Skeletal muscle satellite cell (primary cell): ENCODE measurements around the gene MEX3D.

ENCODE experiments used
- H3K27me3 ChIP-seq: 2 replicates; pipeline ENCODE4 v1.7.0; 2013; ENCODE audit warnings: low read length; ENCODE audit not compliant: control insufficient read depth, insufficient read depth
- H3K36me3 ChIP-seq: 2 replicates; pipeline ENCODE4 v1.7.0; 2013; ENCODE audit warnings: mild to moderate bottlenecking, control low read depth, low read length; ENCODE audit not compliant: insufficient read depth
- H3K4me1 ChIP-seq: 2 replicates; pipeline ENCODE4 v1.7.0; 2013; ENCODE audit warnings: low read length; ENCODE audit not compliant: control insufficient read depth, insufficient read depth
- H3K4me2 ChIP-seq: 2 replicates; pipeline ENCODE4 v1.7.0; 2013; ENCODE audit warnings: mild to moderate bottlenecking, low read length
- H3K4me3 ChIP-seq: 2 replicates; pipeline ENCODE4 v1.7.0; 2013; ENCODE audit warnings: low read length
- H3K9ac ChIP-seq: 2 replicates; pipeline ENCODE4 v1.7.0; 2013; ENCODE audit warnings: mild to moderate bottlenecking, low read depth, low read length, moderate library complexity
- H3K9me3 ChIP-seq: replicated peaks from 2 replicates; pipeline ENCODE4 v1.7.0; 2013; ENCODE audit warnings: mild to moderate bottlenecking, control low read depth, low read length

The MEX3D gene

GRCh38 chr19:1528596-1529429 lies 39.3 kb downstream of the MEX3D start:
- no peak overlapping the region for H3K9ac ChIP-seq
- H3K4me1 ChIP-seq = no peaks in the 10 kb centered on the region
- H3K4me3 ChIP-seq = no peak overlapping the region
- H3K9me3 ChIP-seq = no peaks in the 10 kb centered on the region
- H3K4me2 ChIP-seq = no peak overlapping the region
- H3K36me3 ChIP-seq = no peaks in the 10 kb centered on the region
- peaks cover 19% of the 10 kb centered on the region for H3K27me3 ChIP-seq

GRCh38 chr19:1527650-1528309 lies 40.3 kb downstream of the MEX3D start:
- Histone ChIP-seq H3K36me3 (no peaks in the 10 kb centered on the region), H3K9ac (no peak overlapping the region), H3K4me1 (no peaks in the 10 kb centered on the region), H3K4me3 (no peak overlapping the region), H3K9me3 (no peaks in the 10 kb centered on the region), H3K4me2 (no peak overlapping the region), H3K27me3 (peaks cover 27% of the 10 kb centered on the region)

- H3K4me3 ChIP-seq = no peak overlapping the region
- no peak overlapping the region for H3K9ac ChIP-seq
- no peaks in the 10 kb centered on the region for H3K9me3 ChIP-seq
- H3K4me2 ChIP-seq = no peak overlapping the region
- H3K36me3 ChIP-seq = no peaks in the 10 kb centered on the region
- no peaks in the 10 kb centered on the region for H3K4me1 ChIP-seq
- H3K27me3 ChIP-seq = peaks cover 31% of the 10 kb centered on the region
Measured at GRCh38 chr19:1526979-1527649, 41.0 kb downstream of the MEX3D start.

DNA sequence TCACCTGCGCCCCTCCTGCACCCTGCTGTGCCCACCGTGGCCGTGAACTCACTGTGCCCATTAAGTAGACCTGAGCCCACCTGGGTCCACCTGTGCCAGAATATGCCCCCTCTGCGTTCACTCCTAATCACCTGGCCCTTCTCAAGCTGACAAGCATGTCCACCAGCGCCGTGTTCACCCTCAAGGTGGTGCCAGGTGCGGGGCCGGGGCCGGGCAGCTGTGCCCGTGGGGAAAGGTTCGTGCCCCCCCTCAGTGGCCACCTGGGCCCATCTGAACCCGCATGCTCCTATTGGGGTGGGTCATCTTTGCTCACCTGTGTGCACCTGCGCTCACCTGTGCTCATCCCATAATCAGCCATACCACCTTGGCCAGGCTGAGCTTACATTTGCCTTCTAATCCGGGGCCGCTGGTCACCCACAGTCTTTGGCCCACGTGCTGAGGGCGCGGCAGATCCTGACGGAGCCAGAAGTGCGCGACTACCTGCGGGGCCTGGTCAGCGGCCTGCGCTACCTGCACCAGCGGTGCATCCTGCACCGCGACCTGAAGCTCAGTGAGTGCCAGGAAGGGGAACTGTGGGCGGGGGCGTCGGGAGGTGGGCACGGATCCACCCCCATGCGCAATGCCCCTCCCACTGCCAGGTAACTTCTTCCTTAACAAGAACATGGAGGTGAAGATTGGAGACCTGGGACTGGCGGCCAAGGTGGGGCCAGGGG lies 41.9 kb downstream of the MEX3D start:
- Histone ChIP-seq H3K4me3 (no peak overlapping the region), H3K36me3 (no peaks in the 10 kb centered on the region), H3K4me1 (no peaks in the 10 kb centered on the region), H3K9ac (no peak overlapping the region), H3K27me3 (peaks cover 34% of the 10 kb centered on the region), H3K9me3 (no peaks in the 10 kb centered on the region), H3K4me2 (no peak overlapping the region)

DNA sequence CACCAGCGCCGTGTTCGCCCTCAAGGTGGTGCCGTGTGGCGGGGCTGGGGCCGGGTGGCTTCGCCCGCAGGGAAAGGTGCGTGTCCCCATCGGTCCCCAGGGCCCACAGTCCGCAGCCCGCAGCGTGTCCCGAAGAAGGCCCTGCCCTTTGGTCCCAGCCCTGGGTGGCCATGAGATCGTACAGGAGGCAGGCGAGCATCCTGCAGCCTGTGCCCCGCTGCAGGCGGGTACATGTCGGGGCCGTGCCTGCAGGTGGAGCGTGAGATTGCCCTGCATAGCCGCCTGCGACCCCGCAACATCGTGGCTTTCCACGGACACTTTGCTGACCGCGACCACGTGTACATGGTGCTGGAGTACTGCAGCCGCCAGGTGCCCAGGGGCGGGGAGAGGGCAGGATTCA lies 42.8 kb downstream of the MEX3D start:
- no peak overlapping the region for H3K4me2 ChIP-seq
- no peaks in the 10 kb centered on the region for H3K36me3 ChIP-seq
- no peaks in the 10 kb centered on the region for H3K4me1 ChIP-seq
- no peaks in the 10 kb centered on the region for H3K9me3 ChIP-seq
- H3K27me3 ChIP-seq = peaks cover 34% of the 10 kb centered on the region
- no peak overlapping the region for H3K4me3 ChIP-seq
- no peak overlapping the region for H3K9ac ChIP-seq

DNA sequence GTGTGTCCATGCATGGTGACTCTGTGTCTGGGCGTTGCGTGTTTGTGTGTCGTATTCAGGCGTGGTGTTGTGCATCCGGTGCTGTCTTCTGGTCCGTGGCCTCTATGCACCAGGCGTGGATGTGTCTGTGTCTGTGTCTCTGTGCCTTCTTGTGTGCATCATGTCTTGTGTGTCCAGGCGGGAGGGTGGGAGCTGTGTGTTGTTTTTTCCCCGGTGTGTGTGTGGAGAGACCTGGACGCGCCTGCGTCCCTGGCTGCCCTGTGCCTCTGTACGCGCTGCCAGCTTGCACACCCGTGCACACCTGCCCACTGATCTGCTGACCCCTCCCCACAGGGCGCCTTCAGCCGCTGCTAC lies 43.2 kb downstream of the MEX3D start:
- no peaks in the 10 kb centered on the region for H3K36me3 ChIP-seq
- H3K9me3 ChIP-seq = no peaks in the 10 kb centered on the region
- H3K27me3 ChIP-seq = peaks cover 34% of the 10 kb centered on the region
- H3K9ac ChIP-seq = no peak overlapping the region
- H3K4me2 ChIP-seq = no peak overlapping the region
- no peak overlapping the region for H3K4me3 ChIP-seq
- H3K4me1 ChIP-seq = no peaks in the 10 kb centered on the region

DNA sequence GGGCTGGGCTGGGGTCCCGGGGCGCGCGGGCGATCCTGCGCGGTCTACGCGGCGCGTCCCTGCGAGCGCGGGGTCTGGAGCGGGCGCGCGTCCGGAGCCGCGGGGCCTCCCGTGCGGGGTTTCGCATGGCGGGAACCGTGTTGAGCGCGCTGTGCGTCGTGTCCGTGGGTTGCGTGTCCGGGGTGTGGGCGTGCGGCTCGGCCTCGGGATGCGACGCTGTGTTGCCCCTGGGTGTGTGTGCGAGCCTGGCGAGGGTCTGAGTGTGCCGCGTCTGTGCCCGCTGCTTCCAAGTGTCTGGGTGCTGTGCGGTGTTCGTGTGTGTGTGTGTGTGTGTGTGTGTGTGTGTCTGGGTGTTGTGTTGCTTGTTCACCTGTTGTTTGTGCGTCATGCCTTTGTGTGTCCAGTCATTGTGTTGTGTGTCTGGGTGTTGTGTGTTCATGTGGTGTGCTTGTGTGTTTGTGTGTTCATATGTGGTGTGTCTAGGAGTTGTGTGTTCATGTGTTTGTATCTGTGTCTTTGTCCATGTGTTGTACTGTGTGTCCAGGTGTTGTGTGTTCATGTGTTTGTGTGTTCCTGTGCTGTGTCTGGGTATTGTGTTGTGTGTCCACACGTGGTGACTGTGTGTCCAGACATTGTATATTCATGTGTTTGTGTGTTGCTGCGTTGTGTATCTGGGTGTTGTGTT lies 43.7 kb downstream of the MEX3D start:
- no peak overlapping the region for H3K9ac ChIP-seq
- H3K27me3 ChIP-seq = peaks cover 34% of the 10 kb centered on the region
- no peaks in the 10 kb centered on the region for H3K36me3 ChIP-seq
- H3K9me3 ChIP-seq = no peaks in the 10 kb centered on the region
- no peak overlapping the region for H3K4me3 ChIP-seq
- H3K4me1 ChIP-seq = no peaks in the 10 kb centered on the region
- H3K4me2 ChIP-seq = peak overlapping the region; percentile 25

DNA sequence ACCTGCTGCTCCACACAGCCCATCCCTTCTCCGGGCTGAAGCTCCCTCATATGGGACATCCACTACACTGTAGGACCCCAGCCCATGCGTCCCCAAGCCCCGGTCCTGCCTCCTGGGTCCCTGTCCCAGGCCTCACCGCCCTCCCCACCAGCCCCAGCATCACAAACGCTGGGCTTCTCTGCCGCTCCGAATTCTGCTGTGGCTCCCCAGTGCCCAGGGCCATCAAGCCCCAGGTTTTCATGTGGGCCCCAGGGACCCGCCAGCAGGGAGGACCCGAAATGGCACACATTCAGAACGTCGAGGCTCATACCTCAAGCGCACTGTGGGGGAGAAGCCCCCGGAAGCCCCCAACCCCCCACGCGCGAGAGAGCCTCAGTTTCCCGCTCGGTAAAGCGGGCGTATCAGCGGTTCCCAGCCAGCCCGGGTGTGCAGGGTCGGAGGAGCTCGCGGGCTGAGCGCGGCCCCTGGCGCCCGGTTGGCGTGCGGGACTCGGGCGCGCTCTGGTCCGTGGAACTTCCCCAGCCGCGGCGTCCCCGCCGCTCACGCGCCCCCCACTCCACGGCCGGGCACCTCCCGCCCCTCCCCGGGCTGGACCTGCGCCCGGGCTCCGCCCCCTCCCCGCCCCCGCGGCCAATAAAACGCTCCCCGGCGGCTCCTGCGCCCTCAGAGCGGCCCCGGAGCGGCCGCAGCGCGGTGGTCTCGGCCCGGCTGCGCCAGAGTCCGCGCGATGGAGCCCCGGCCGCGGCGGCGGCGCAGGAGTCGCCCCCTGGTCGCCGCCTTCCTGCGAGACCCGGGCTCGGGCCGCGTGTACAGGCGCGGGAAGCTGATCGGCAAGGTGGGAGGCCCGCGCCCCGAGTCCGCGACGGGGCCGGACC lies 44.5 kb downstream of the MEX3D start, which contains the start of gene PLK5:
Gene PLK5, plus strand, starts transcription at position 666 of the 875 bp plus-strand sequence. CDS start 2,920 bp downstream, outside the sequence.
- H3K4me2 ChIP-seq = peak within 1 kb of the TSS; percentile 25
- H3K9me3 ChIP-seq = no peaks in the 10 kb centered on the region
- no peaks in the 10 kb centered on the region for H3K4me1 ChIP-seq
- peaks cover 39% of the 10 kb centered on the region for H3K27me3 ChIP-seq
- no peak within 1 kb of the TSS for H3K9ac ChIP-seq
- no peaks in the 10 kb centered on the region for H3K36me3 ChIP-seq
- H3K4me3 ChIP-seq = no peak within 1 kb of the TSS

DNA sequence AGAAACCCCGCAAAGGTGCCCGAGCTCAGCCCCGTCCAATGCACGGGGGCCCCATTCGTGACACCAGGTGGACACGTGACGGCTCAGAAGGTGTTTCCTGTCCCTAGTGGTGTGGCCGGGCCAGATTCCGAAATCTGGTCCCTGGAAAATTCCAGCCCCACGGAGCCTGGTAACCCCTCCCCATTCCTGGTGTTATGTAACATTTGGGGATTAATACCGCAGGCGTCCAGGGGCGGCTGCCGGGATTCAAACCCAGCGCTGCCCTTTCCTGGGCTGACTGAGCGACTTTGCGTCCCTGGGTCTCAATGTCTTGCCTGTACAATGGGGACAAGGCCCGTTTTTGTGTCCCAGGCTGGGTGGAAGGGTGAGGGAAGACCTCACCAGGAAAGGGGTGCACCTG lies 45.3 kb downstream of the MEX3D start:
- Histone ChIP-seq H3K4me2 (no peak overlapping the region), H3K9ac (no peak overlapping the region), H3K4me1 (no peaks in the 10 kb centered on the region), H3K4me3 (no peak overlapping the region), H3K36me3 (no peaks in the 10 kb centered on the region), H3K9me3 (no peaks in the 10 kb centered on the region), H3K27me3 (peaks cover 45% of the 10 kb centered on the region)

DNA sequence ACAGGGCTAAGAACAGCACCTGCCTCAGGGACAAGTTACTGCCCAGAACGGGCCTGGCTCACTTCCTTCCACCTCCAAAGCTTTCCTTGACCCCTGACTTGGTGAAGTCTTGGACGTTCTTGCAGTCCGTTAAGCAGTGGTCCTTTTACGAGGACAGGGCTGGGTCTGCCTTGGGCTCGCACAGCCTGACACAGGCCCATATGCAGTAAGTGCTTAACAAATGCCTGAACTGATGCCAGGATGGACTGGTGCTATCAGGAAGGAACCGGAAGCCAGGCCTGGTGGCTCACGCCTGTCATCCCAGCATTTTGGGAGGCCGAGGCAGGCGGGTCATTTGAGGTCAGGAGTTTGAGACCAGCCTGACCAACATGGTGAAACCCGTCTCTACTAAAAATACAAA lies 46.1 kb downstream of the MEX3D start:
- H3K4me3 ChIP-seq = no peak overlapping the region

More for the DNA sequence above, 46.1 kb downstream of the MEX3D start:
- no peaks in the 10 kb centered on the region for H3K9me3 ChIP-seq
- no peak overlapping the region for H3K9ac ChIP-seq
- peaks cover 45% of the 10 kb centered on the region for H3K27me3 ChIP-seq
- H3K4me1 ChIP-seq = no peaks in the 10 kb centered on the region
- no peaks in the 10 kb centered on the region for H3K36me3 ChIP-seq
- H3K4me2 ChIP-seq = no peak overlapping the region
